ENCODE measurements around the gene ECM1.

ECM1 gene

GRCh38 chr1:150516616-150517015 lies 8.7 kb downstream of the ECM1 start:
- TF ChIP-seq CTCF (IDR thresholded peaks at IDR 0.05): no peak

GRCh38 chr1:150521196-150521968 lies 13.5 kb downstream of the ECM1 start:
- no peak for TF ChIP-seq CTCF (IDR thresholded peaks at IDR 0.05)

- no peak for TF ChIP-seq CTCF (IDR thresholded peaks at IDR 0.05)
Measured at GRCh38 chr1:150525348-150525747, 17.4 kb downstream of the ECM1 start.

- TF ChIP-seq CTCF (IDR thresholded peaks at IDR 0.05): no peak
Measured at GRCh38 chr1:150528196-150528595, 20.3 kb downstream of the ECM1 start.

- TF ChIP-seq CTCF (IDR thresholded peaks at IDR 0.05): no peak
Measured at GRCh38 chr1:150529017-150529416, 21.1 kb downstream of the ECM1 start.

- TF ChIP-seq CTCF (IDR thresholded peaks at IDR 0.05): no peak
Measured at GRCh38 chr1:150530491-150531159, 22.7 kb downstream of the ECM1 start.

GRCh38 chr1:150532860-150533259 lies 25.0 kb downstream of the ECM1 start:
- TF ChIP-seq CTCF (IDR thresholded peaks at IDR 0.05): peak; percentile 20; the same call in 1 of the 2 replicates
